Breast epithelium (tissue), 4 donors: ENCODE data around the gene SUGP2. TPM values are rescaled to one million over a fixed set of nuclear protein-coding genes. Genes with fewer than 3 reads are reported as not detected.

Experiments used
- DNase-seq, 2 donors: peaks; one replicate each; pipeline ENCODE4 v3.0.0-alpha.2; 2019; ENCODE audit warnings: low spot score in 2 of 2
- H3K27ac ChIP-seq, 2 donors: fragments of 200-600 bp; sonication (generic) in 1 of 2; one replicate each; pipeline ENCODE4 v1.5.1; 2016 to 2019; ENCODE audit warnings: mild to moderate bottlenecking in 1 of 2
- H3K27me3 ChIP-seq, 2 donors: fragments of 200-600 bp; sonication (generic) in 1 of 2; one replicate each; pipeline versions ENCODE4 v1.5.1 to v1.6.0; 2017 to 2019; ENCODE audit warnings: control low read depth in 1 of 2, mild to moderate bottlenecking in 1 of 2
- H3K36me3 ChIP-seq: fragments of 200-600 bp; one replicate; pipeline ENCODE4 v1.5.1; 2019
- H3K4me1 ChIP-seq, 2 donors: fragments of 200-600 bp; sonication (generic); one replicate each; pipeline ENCODE4 v1.5.1; 2016 to 2019; ENCODE audit warnings: control low read depth in 1 of 2
- H3K4me3 ChIP-seq, 3 donors: fragments of 200-600 bp; sonication (generic); 1 replicate in 2 of 3; 2 replicates in 1 of 3; pipeline ENCODE4 v1.5.1; 2016 to 2019; ENCODE audit warnings: mild to moderate bottlenecking in 3 of 3, moderate library complexity in 2 of 3
- H3K9me3 ChIP-seq, 2 donors: fragments of 200-600 bp; sonication (generic) in 1 of 2; one replicate each; pipeline ENCODE4 v1.5.1; 2016 to 2019; ENCODE audit warnings: control low read depth in 1 of 2
- POLR2A ChIP-seq: fragments of 450-650 bp; IDR thresholded peaks from one replicate; pipeline ENCODE4 v1.6.1; 2016; ENCODE audit warnings: antibody characterized with exemption, mild to moderate bottlenecking, moderate library complexity
- POLR2AphosphoS5 ChIP-seq, 3 donors: sonication (generic); formaldehyde crosslinking; IDR thresholded peaks; one replicate each; pipeline ENCODE4 v1.6.1; 2017; ENCODE audit warnings: antibody characterized with exemption in 3 of 3
- intact Hi-C: fragments of 100-400 bp; cut with DNase I; formaldehyde crosslinking; loops from one replicate; pipeline ENCODE4 v1.15.1; 2023; ENCODE audit warnings: low total_unique reads
- total RNA-seq, 3 donors: library from RNA; depleted of rRNA; stranded (reverse); fragments of >200 nt; gene quantifications; one replicate each; pipeline ENCODE4 v1.1.0, GENCODE V29; 2016
- TF ChIP-seq, protein P1 (sequence below), 3 donors: fragments of 450-650 bp; IDR thresholded peaks; one replicate each; pipeline ENCODE4 v1.5.1; 2016 to 2017; ENCODE audit warnings: antibody characterized with exemption in 3 of 3, mild to moderate bottlenecking in 3 of 3, moderate library complexity in 3 of 3

SUGP2 gene
- total RNA-seq, 3 donors from 2014 or later, result 27.8 to 58.1 (median 56.0) TPM

DNA sequence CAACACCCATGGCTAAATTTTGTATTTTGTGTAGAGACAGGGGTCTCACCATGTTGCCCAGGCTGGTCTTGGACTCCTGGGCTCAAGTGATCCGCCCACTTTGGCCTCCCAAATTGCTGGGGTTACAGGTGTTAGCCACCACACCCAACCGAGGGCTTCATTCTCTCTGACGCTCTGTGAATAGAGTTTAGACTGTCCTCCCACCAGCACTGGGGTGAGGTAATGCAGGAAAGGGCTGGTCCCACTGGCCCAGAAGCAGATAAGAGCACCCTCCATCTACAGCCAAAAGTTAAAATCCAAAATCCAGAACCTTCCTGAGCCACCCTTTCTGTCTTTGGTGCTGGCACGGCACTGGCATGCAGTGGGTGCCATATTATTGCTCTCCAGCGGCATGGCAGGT, 60.5 kb downstream of the SUGP2 start:
- Histone ChIP-seq H3K9me3 (no peaks in the 10 kb centered on the region), H3K4me3 (no peak overlapping the region), H3K4me1 (no peaks in the 10 kb centered on the region), H3K27me3 (no peaks in the 10 kb centered on the region), H3K36me3 (no peaks in the 10 kb centered on the region), H3K27ac (peak overlapping the region in 1 of 2 donors; percentile 46)
- no peak for DNase-seq
- intact Hi-C loops, result no loop called here
- TF ChIP-seq, protein P1, sequence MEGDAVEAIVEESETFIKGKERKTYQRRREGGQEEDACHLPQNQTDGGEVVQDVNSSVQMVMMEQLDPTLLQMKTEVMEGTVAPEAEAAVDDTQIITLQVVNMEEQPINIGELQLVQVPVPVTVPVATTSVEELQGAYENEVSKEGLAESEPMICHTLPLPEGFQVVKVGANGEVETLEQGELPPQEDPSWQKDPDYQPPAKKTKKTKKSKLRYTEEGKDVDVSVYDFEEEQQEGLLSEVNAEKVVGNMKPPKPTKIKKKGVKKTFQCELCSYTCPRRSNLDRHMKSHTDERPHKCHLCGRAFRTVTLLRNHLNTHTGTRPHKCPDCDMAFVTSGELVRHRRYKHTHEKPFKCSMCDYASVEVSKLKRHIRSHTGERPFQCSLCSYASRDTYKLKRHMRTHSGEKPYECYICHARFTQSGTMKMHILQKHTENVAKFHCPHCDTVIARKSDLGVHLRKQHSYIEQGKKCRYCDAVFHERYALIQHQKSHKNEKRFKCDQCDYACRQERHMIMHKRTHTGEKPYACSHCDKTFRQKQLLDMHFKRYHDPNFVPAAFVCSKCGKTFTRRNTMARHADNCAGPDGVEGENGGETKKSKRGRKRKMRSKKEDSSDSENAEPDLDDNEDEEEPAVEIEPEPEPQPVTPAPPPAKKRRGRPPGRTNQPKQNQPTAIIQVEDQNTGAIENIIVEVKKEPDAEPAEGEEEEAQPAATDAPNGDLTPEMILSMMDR (IDR thresholded peaks at IDR 0.05), result no peak
- TF ChIP-seq POLR2A, result no peak
- TF ChIP-seq POLR2AphosphoS5 (IDR thresholded peaks at IDR 0.05), result no peak

DNA sequence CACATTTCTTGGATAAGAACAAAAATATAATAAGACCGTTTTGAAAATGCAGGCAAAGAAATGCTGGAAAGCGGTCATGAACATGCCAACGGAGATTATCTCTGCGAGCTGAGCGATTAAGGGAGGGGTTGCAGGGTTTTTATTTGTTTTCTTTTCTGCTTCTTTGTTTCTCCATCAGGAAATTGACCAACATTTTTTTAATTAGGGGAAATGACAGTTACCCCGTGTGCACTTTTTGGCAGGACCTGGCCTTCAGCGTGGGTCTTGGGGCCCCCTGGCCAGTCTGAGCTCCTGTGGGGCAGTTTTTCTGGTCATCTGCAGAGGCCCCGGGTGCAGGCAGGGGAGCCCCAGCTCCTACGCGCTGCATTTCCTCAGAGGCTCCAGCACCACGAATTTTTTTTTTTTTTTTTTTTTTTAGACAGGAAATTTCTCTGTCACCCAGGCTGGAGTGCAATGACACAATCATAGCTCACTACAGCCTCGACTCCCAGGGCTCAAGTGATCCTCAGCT, 61.0 kb downstream of the SUGP2 start:
- peak overlapping the region in 1 of 2 donors; percentile 46 for H3K27ac ChIP-seq
- TF ChIP-seq, protein P1 (IDR thresholded peaks at IDR 0.05), result no peak
- TF ChIP-seq POLR2AphosphoS5 (IDR thresholded peaks at IDR 0.05), result no peak
- no peak for TF ChIP-seq POLR2A
- no peak for DNase-seq
- H3K4me3 ChIP-seq, result no peak overlapping the region
- H3K4me1 ChIP-seq, result peaks cover 0 to 3% of the 10 kb centered on the region in 2 donors
- no peaks in the 10 kb centered on the region for H3K27me3 ChIP-seq
- H3K36me3 ChIP-seq, result no peaks in the 10 kb centered on the region
- H3K9me3 ChIP-seq, result no peaks in the 10 kb centered on the region
- intact Hi-C loops, result no loop called here

DNA sequence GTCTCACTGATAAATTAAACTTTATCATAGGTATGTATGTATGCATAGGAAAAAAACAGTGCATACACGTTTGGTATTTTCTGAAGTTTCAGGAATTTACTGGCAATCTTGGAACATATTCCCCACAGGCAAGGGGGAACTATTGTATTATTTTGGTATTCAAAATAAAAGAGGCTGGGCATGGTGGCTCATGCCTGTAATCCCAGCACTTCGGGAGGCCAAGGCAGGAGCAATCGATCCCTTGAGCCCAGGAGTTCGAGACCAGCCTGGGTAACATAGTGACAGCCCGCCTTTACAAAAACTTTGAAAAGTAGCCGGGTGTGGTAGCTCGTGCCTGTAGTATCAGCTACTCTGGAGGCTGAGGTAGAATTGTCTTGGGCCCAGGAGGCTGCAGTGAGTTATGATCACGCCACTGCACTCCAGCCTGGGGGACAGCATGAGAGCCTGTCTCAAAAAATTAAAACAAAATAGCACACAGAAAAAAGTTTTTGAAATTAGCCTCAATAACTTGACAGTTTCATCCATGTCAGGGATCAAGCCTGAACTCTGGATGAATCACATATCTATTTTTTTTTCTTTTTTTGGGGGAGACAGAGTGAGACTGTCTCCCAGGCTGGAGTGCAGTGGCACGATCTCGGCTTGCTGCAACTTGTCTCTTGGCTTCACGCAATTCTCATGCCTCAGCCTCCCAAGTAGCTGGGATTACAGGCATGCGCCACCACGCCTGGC, 63.2 kb downstream of the SUGP2 start:
- Histone ChIP-seq H3K27me3 (no peaks in the 10 kb centered on the region), H3K27ac (peak overlapping the region; percentile 87 to 88), H3K9me3 (no peaks in the 10 kb centered on the region), H3K4me3 (no peak overlapping the region), H3K36me3 (no peaks in the 10 kb centered on the region), H3K4me1 (peaks cover 0 to 7% of the 10 kb centered on the region in 2 donors)
- TF ChIP-seq POLR2A (no peak), POLR2AphosphoS5 (IDR thresholded peaks at IDR 0.05) (no peak)
- TF ChIP-seq, protein P1 (IDR thresholded peaks at IDR 0.05), result no peak
- DNase-seq, result no peak
- intact Hi-C loops, result no loop called here

DNA sequence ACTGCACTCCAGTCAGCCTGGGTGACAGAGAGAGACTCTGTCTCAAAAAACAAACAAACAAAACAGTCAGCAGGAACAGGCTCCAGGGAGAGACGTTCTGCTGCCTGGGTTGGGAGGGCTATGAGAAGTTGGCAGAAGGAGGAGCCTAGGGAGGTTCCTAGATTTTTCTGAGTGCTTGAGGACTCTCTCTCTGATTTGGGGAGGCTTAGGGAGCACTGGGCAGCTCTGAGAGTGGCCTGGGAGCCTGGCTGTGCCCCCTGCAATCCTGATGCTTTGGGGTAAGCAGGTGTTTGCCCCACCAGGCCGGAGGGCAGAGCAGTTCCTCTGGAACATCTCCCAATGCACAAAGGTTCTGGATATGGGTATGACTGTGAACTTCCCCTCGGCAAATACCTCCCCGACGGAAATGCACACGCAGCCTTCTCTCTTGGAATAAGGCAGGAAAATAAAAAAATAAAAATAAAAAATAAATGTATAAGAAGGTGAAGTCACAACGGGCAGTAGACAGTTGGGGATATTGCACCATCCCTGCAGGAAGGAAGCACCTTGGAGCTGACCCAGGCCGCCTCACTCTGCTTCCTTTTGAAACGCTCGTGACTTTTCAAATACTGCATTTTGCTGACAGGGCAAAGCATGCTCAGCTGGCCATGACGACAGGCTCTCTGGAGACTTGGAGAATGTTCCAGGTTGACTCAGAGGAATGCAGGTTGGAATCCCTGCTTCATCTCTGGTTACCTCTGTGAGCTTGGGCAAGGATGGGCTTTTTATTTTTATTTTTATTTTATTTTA, 65.8 kb downstream of the SUGP2 start:
- no peak for TF ChIP-seq POLR2A
- peak; percentile 48 to 74 (median 66) for TF ChIP-seq POLR2AphosphoS5 (IDR thresholded peaks at IDR 0.05)
- TF ChIP-seq, protein P1 (IDR thresholded peaks at IDR 0.05), result no peak
- intact Hi-C loops, result no loop called here
- Histone ChIP-seq H3K36me3 (no peaks in the 10 kb centered on the region), H3K27me3 (no peaks in the 10 kb centered on the region), H3K4me1 (peaks cover 0 to 7% of the 10 kb centered on the region in 2 donors), H3K4me3 (no peak overlapping the region), H3K9me3 (no peaks in the 10 kb centered on the region), H3K27ac (peak overlapping the region; percentile 88 to 90)
- DNase-seq, result peak; percentile 79 to 88

DNA sequence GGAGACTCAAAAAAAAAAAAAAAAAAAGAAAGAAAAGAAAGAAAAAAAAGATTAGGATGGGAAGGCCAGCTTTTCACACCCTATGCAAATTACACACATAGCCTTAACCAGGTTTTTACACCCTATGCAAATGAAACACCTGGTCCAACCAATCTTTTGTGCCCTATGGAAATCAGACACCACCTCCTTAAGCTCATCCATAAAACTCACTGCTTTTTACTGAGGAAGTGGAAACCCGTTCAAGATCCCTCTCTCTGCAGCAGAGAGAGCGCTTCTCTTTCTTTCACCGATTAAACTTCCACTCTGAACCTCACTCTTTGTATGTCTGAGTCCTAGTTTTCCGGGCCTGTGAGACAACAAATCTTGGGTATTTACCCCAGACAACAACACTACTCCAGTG, 67.0 kb downstream of the SUGP2 start:
- no peak for DNase-seq
- no peaks in the 10 kb centered on the region for H3K36me3 ChIP-seq
- H3K27ac ChIP-seq, result peak overlapping the region; percentile 38 to 40
- H3K27me3 ChIP-seq, result peaks cover 0 to 5% of the 10 kb centered on the region in 2 donors
- no peak overlapping the region for H3K4me3 ChIP-seq
- TF ChIP-seq POLR2A (no peak), POLR2AphosphoS5 (IDR thresholded peaks at IDR 0.05) (no peak)
- TF ChIP-seq, protein P1 (IDR thresholded peaks at IDR 0.05), result no peak
- no peaks in the 10 kb centered on the region for H3K9me3 ChIP-seq
- peaks cover 0 to 7% of the 10 kb centered on the region in 2 donors for H3K4me1 ChIP-seq
- intact Hi-C loops, result no loop called here
